PC-3 (cell line): ENCODE measurements around the gene WNK1. TPM values are rescaled to one million over a fixed set of nuclear protein-coding genes. Genes with fewer than 3 reads are reported as not detected.

Experiments used
- ATAC-seq: fragments of 200-7000 bp; cut with Tn5 transposase; 2 replicates; pipeline ENCODE4 v1.9.1; 2020; ENCODE audit warnings: mild to moderate bottlenecking, moderate library complexity
- BruUV-seq: library from RNA; stranded (reverse); fragments of 400-500 nt; replicated peaks from 2 replicates; lab custom pipeline; 2021; lab: Mats Ljungman, UMichigan
- CTCF ChIA-PET: fragments of 300-600 bp; sonication (Branson Sonifier 250); formaldehyde crosslinking; loops from one replicate; lab custom pipeline; 2022; ENCODE audit warnings: antibody characterized with exemption; lab: Charles Lee
- POLR2A ChIA-PET: fragments of 300-600 bp; sonication (Branson Sonifier 250); formaldehyde crosslinking; loops from one replicate; lab custom pipeline; 2022; ENCODE audit warnings: antibody characterized with exemption; ENCODE audit not compliant: unreplicated experiment; lab: Charles Lee
- DNase-seq: peaks from one replicate; pipeline ENCODE4 v3.0.0-alpha.2; 2015
- H2AFZ ChIP-seq: fragments of 300-600 bp; sonication (generic); 2 replicates; pipeline ENCODE4 v1.6.0; 2016; ENCODE audit warnings: antibody characterized with exemption, low read length
- H3F3A ChIP-seq: fragments of 300-600 bp; sonication (generic); one replicate; pipeline ENCODE4 v1.6.0; 2017; ENCODE audit warnings: antibody characterized with exemption, low read length, control low read depth, mild to moderate bottlenecking; ENCODE audit not compliant: unreplicated experiment
- H3K27ac ChIP-seq: fragments of 300-600 bp; sonication (generic); 2 replicates; pipeline ENCODE4 v1.5.1; 2016; ENCODE audit warnings: mild to moderate bottlenecking, low read length
- H3K27me3 ChIP-seq: fragments of 300-600 bp; sonication (generic); 2 replicates; pipeline ENCODE4 v1.6.1; 2016; ENCODE audit warnings: low read length, mixed read lengths
- H3K36me3 ChIP-seq: fragments of 300-600 bp; sonication (generic); 2 replicates; pipeline ENCODE4 v1.6.1; 2016; ENCODE audit warnings: low read depth, mixed run types, low read length, mixed read lengths
- H3K4me1 ChIP-seq: fragments of 300-600 bp; sonication (generic); 2 replicates; pipeline ENCODE4 v1.5.1; 2016; ENCODE audit warnings: low read length; ENCODE audit not compliant: insufficient read depth
- H3K4me2 ChIP-seq: fragments of 300-600 bp; sonication (generic); 2 replicates; pipeline ENCODE4 v1.6.0; 2016; ENCODE audit warnings: low read length
- H3K4me3 ChIP-seq: fragments of 300-600 bp; sonication (generic); 2 replicates; pipeline ENCODE4 v1.5.1; 2016; ENCODE audit warnings: mild to moderate bottlenecking, low read length, mixed read lengths
- H3K79me2 ChIP-seq: fragments of 300-600 bp; sonication (generic); 2 replicates; pipeline ENCODE4 v1.6.1; 2017; ENCODE audit warnings: low read length, mixed read lengths
- H3K9ac ChIP-seq: fragments of 300-600 bp; sonication (generic); 2 replicates; pipeline ENCODE4 v1.6.0; 2016; ENCODE audit warnings: mild to moderate bottlenecking, low read length
- H3K9me2 ChIP-seq: fragments of 300-600 bp; sonication (generic); replicated peaks from 2 replicates; pipeline ENCODE4 v1.6.1; 2016; ENCODE audit warnings: mixed run types, low read length, mixed read lengths
- H3K9me3 ChIP-seq: fragments of 300-600 bp; sonication (generic); 2 replicates; pipeline ENCODE4 v1.6.1; 2016; ENCODE audit warnings: low read length, mixed read lengths
- H4K20me1 ChIP-seq: fragments of 300-600 bp; sonication (generic); 2 replicates; pipeline ENCODE4 v1.6.1; 2016; ENCODE audit warnings: low read length, mixed read lengths
- EZH2 ChIP-seq: fragments of 300-600 bp; sonication (generic); IDR thresholded peaks from one replicate; pipeline ENCODE4 v1.6.1; 2017; ENCODE audit warnings: antibody characterized with exemption, mild to moderate bottlenecking, low read length; ENCODE audit not compliant: unreplicated experiment
- EZH2phosphoT487 ChIP-seq: fragments of 300-600 bp; sonication (generic); IDR thresholded peaks from 2 replicates; pipeline ENCODE4 v1.6.1; 2018; ENCODE audit warnings: mild to moderate bottlenecking, antibody characterized with exemption, low read length, borderline replicate concordance
- intact Hi-C: fragments of 100-400 bp; cut with micrococcal nuclease; formaldehyde crosslinking; loops from 2 replicates; pipeline ENCODE4 v1.9.0; 2023
- total RNA-seq: library from RNA; depleted of rRNA; stranded (reverse); fragments of >200 nt; gene quantifications from 2 replicates; pipeline ENCODE4 v1.2.3, GENCODE V29; 2014
- TF ChIP-seq, protein P1 (sequence below): fragments of 300-600 bp; sonication (generic); conservative IDR thresholded peaks from 2 replicates; pipeline ENCODE4 v1.5.1; 2017; ENCODE audit warnings: antibody characterized with exemption, low read depth, mild to moderate bottlenecking, low read length

Gene WNK1
- total RNA-seq, 1 experiment from 2014 or later: 44.5 TPM

GRCh38 chr12:936377-937345 is 184.3 kb downstream of the WNK1 start:
- no peaks in the 10 kb centered on the region for H4K20me1 ChIP-seq
- H3K4me2 ChIP-seq: no peak overlapping the region
- peaks cover 4% of the 10 kb centered on the region; the same call in 1 of the 2 replicates for H3K36me3 ChIP-seq
- DNase-seq (no peak), ATAC-seq (no peak)
- H3K79me2 ChIP-seq: peaks cover 21% of the 10 kb centered on the region
- no peaks in the 10 kb centered on the region for H3K27me3 ChIP-seq
- POLR2A ChIA-PET: no interaction called here
- intact Hi-C loops: no loop called here
- H3K4me3 ChIP-seq: no peak overlapping the region
- BruUV-seq: no TSS peak
- no peaks in the 10 kb centered on the region for H3K9me2 ChIP-seq
- H3F3A ChIP-seq: no peaks in the 10 kb centered on the region
- no peak overlapping the region for H3K9ac ChIP-seq
- H3K27ac ChIP-seq: no peak overlapping the region
- no peaks in the 10 kb centered on the region for H3K9me3 ChIP-seq
- CTCF ChIA-PET: no interaction called here
- TF ChIP-seq EZH2phosphoT487 (no peak), EZH2 (no peak)
- TF ChIP-seq, protein P1, sequence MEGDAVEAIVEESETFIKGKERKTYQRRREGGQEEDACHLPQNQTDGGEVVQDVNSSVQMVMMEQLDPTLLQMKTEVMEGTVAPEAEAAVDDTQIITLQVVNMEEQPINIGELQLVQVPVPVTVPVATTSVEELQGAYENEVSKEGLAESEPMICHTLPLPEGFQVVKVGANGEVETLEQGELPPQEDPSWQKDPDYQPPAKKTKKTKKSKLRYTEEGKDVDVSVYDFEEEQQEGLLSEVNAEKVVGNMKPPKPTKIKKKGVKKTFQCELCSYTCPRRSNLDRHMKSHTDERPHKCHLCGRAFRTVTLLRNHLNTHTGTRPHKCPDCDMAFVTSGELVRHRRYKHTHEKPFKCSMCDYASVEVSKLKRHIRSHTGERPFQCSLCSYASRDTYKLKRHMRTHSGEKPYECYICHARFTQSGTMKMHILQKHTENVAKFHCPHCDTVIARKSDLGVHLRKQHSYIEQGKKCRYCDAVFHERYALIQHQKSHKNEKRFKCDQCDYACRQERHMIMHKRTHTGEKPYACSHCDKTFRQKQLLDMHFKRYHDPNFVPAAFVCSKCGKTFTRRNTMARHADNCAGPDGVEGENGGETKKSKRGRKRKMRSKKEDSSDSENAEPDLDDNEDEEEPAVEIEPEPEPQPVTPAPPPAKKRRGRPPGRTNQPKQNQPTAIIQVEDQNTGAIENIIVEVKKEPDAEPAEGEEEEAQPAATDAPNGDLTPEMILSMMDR: no peak
- H3K4me1 ChIP-seq: no peaks in the 10 kb centered on the region
- H2AFZ ChIP-seq: no peak overlapping the region

DNA sequence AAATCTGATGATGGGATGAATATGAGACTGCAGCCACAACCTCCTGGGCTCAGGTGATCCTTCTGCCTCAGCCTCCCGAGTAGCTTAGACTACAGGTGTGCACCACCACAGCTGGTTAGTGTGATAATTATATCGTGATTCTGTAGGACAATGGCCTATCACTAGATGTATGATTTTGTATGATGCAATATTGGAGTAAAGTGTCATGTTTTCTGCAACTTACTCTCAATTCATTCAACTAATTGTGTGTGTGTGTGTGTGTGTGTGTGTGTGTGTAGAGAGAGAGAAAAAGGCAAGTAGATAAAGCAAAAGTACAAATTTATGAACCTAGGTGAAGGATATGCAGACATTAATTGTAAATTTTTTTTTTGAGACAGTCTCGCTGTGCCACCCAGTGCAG is 186.4 kb downstream of the WNK1 start:
- H3K27ac ChIP-seq: no peak overlapping the region
- no peak overlapping the region for H2AFZ ChIP-seq
- peaks cover 4% of the 10 kb centered on the region; the same call in 1 of the 2 replicates for H3K36me3 ChIP-seq
- ChIA-PET POLR2A (no interaction called here), CTCF (no interaction called here)
- H3K4me3 ChIP-seq: no peak overlapping the region
- TF ChIP-seq, protein P1: no peak
- no peak for TF ChIP-seq EZH2phosphoT487
- no peak for TF ChIP-seq EZH2
- no peaks in the 10 kb centered on the region for H3K27me3 ChIP-seq
- H4K20me1 ChIP-seq: no peaks in the 10 kb centered on the region
- DNase-seq: no peak
- intact Hi-C loops: no loop called here
- H3K9me3 ChIP-seq: no peaks in the 10 kb centered on the region
- H3K4me1 ChIP-seq: no peaks in the 10 kb centered on the region
- H3K9me2 ChIP-seq: no peaks in the 10 kb centered on the region
- H3K4me2 ChIP-seq: no peak overlapping the region
- peaks cover 31% of the 10 kb centered on the region for H3K79me2 ChIP-seq
- no peak overlapping the region for H3K9ac ChIP-seq
- ATAC-seq: no peak
- H3F3A ChIP-seq: no peaks in the 10 kb centered on the region
- BruUV-seq: no TSS peak

DNA sequence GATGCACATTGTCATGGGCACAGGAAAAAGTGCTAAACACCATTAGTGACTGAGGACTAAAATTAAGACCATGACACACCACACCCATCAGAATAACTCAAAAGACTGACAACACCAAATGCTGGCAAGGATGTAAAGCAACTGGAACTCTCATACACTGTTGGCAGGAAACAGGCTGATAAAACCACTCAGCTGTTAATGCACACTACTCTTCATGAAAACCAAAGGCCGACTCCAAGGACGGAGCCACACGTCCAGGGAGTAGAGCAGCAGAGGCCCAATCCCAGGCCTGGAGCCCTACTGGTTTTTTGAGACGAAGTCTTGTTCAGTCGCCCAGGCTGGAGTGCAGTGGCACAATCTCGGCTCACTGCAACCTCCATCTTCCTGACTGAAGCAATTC is 190.7 kb downstream of the WNK1 start:
- DNase-seq (no peak), ATAC-seq (no peak)
- intact Hi-C loops: loop anchor here (10.0 kb wide), 1 partner anchor 188 kb away; the partner anchor contains the start of gene WNK1
- Histone ChIP-seq H3K9me3 (no peaks in the 10 kb centered on the region), H3K79me2 (peaks cover 62% of the 10 kb centered on the region), H3K27ac (no peak overlapping the region), H4K20me1 (no peaks in the 10 kb centered on the region), H3K9me2 (no peaks in the 10 kb centered on the region), H3K27me3 (no peaks in the 10 kb centered on the region), H3K36me3 (peaks cover 4% of the 10 kb centered on the region; the same call in 1 of the 2 replicates), H3K4me2 (no peak overlapping the region), H3K4me3 (no peak overlapping the region), H2AFZ (no peak overlapping the region), H3F3A (no peaks in the 10 kb centered on the region), H3K9ac (no peak overlapping the region), H3K4me1 (peaks cover 2% of the 10 kb centered on the region; the same call in 1 of the 2 replicates)
- TF ChIP-seq, protein P1: no peak
- TF ChIP-seq EZH2phosphoT487: no peak
- TF ChIP-seq EZH2: no peak
- CTCF ChIA-PET: no interaction called here
- BruUV-seq: no TSS peak
- POLR2A ChIA-PET: no interaction called here
